Measurements from ENCODE around the gene WWOX.

DNA sequence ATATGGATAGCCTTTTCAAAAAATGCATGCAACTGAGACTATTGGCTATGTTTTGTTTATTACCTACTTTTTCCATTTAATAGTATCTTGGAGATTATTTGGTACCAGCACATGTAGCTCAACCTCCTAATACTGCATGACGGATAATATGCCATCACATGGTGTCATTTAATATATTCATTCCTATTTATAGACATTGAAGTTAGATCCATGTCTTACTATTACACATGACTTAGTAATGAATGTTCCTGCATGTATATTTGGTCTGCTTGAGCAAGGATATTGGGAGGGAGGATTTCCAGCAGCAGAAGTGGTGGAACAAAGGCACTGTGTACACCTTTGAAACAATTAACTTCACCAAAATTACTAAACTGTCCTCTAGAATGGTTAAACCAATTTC, 561.3 kb downstream of the WWOX start:
- TF ChIP-seq FOXP2 (optimal IDR thresholded peaks at IDR 0.05; ENCODE audit: control extremely low read depth, extremely low read length, insufficient read depth) (no peak), POLR2AphosphoS5 (IDR thresholded peaks at IDR 0.05; ENCODE audit: borderline replicate concordance, low read depth, low read length) (no peak)

All from SK-N-MC (cell line).